NT2/D1 (cell line): ENCODE results near the gene SDC3.
A peak's percentile ranks its signal among the peaks of the same experiment; 100 is the strongest.

Experiments used
- DNase-seq: peaks from one replicate; pipeline ENCODE4 v3.0.0-alpha.2; 2011; ENCODE audit warnings: low read depth, low spot score
- H3K27me3 ChIP-seq: 2 replicates; pipeline ENCODE4 v1.6.0; 2011; ENCODE audit warnings: mild to moderate bottlenecking; ENCODE audit not compliant: insufficient read length, insufficient read depth
- H3K36me3 ChIP-seq: 2 replicates; pipeline ENCODE4 v1.6.1; 2011; ENCODE audit warnings: mild to moderate bottlenecking, low read length, mixed read lengths; ENCODE audit not compliant: insufficient read depth, insufficient read length
- H3K4me1 ChIP-seq: 2 replicates; pipeline ENCODE4 v1.5.1; 2011; ENCODE audit not compliant: insufficient read depth, insufficient read length
- H3K4me3 ChIP-seq: 2 replicates; pipeline ENCODE4 v1.5.1; 2011; ENCODE audit warnings: low read depth; ENCODE audit not compliant: insufficient read length
- H3K9ac ChIP-seq: 2 replicates; pipeline ENCODE4 v1.6.0; 2011; ENCODE audit warnings: low read depth; ENCODE audit not compliant: insufficient read length
- H3K9me3 ChIP-seq: 2 replicates; pipeline ENCODE4 v1.5.1; 2011; ENCODE audit warnings: mild to moderate bottlenecking, low read length; ENCODE audit not compliant: insufficient read depth
- SUZ12 ChIP-seq: IDR thresholded peaks from 2 replicates; pipeline ENCODE4 v1.6.1; 2011; ENCODE audit not compliant: insufficient read length, insufficient read depth; ENCODE audit errors: extremely low read depth
- YY1 ChIP-seq: IDR thresholded peaks from 2 replicates; pipeline ENCODE4 v1.6.1; 2011; ENCODE audit not compliant: insufficient read length, insufficient read depth
- ZNF274 ChIP-seq: IDR thresholded peaks from 2 replicates; pipeline ENCODE4 v1.6.1; 2011; ENCODE audit warnings: mild to moderate bottlenecking, low read depth, low read length

The SDC3 gene

GRCh38 chr1:30912224-30912623 is 3.7 kb upstream of the SDC3 start:
- Histone ChIP-seq H3K27me3 (peaks cover 13% of the 10 kb centered on the region), H3K9me3 (no peaks in the 10 kb centered on the region), H3K36me3 (no peaks in the 10 kb centered on the region), H3K4me1 (peaks cover 19% of the 10 kb centered on the region), H3K9ac (no peak overlapping the region), H3K4me3 (no peak overlapping the region)
- TF ChIP-seq YY1 (no peak), ZNF274 (no peak), SUZ12 (no peak)
- no peak for DNase-seq

- Histone ChIP-seq H3K9ac (peak overlapping the region; percentile 58), H3K27me3 (peaks cover 16% of the 10 kb centered on the region), H3K9me3 (no peaks in the 10 kb centered on the region), H3K4me3 (no peak overlapping the region), H3K36me3 (no peaks in the 10 kb centered on the region), H3K4me1 (peaks cover 25% of the 10 kb centered on the region)
- TF ChIP-seq YY1 (no peak), SUZ12 (no peak), ZNF274 (no peak)
- peak; percentile 92 for DNase-seq
Observed at GRCh38 chr1:30911059-30911954, 2.7 kb upstream of the SDC3 start.

- peaks cover 16% of the 10 kb centered on the region for H3K27me3 ChIP-seq
- peak overlapping the region; percentile 65 for H3K4me3 ChIP-seq
- H3K9me3 ChIP-seq, result no peaks in the 10 kb centered on the region
- no peaks in the 10 kb centered on the region for H3K36me3 ChIP-seq
- peak overlapping the region; percentile 87 for H3K9ac ChIP-seq
- TF ChIP-seq ZNF274, result no peak
- TF ChIP-seq SUZ12, result no peak
- no peak for TF ChIP-seq YY1
- H3K4me1 ChIP-seq, result peaks cover 40% of the 10 kb centered on the region
- no peak for DNase-seq
Observed at GRCh38 chr1:30909365-30910068, 959 bp upstream of the SDC3 start.

GRCh38 chr1:30908316-30908695 is 252 bp downstream of the SDC3 start:
- no peak overlapping the region for H3K9ac ChIP-seq
- H3K36me3 ChIP-seq, result no peaks in the 10 kb centered on the region
- no peak for DNase-seq
- peaks cover 45% of the 10 kb centered on the region for H3K4me1 ChIP-seq
- no peak overlapping the region for H3K4me3 ChIP-seq
- TF ChIP-seq YY1, result no peak
- no peak for TF ChIP-seq SUZ12
- TF ChIP-seq ZNF274, result no peak
- H3K9me3 ChIP-seq, result no peaks in the 10 kb centered on the region
- H3K27me3 ChIP-seq, result peaks cover 16% of the 10 kb centered on the region

GRCh38 chr1:30907481-30908315 is 860 bp downstream of the SDC3 start:
- DNase-seq, result no peak
- no peak for TF ChIP-seq ZNF274
- Histone ChIP-seq H3K4me1 (peaks cover 45% of the 10 kb centered on the region), H3K4me3 (peak overlapping the region; percentile 64), H3K36me3 (no peaks in the 10 kb centered on the region), H3K9ac (peak overlapping the region; percentile 76), H3K27me3 (peaks cover 16% of the 10 kb centered on the region), H3K9me3 (no peaks in the 10 kb centered on the region)

GRCh38 chr1:30906631-30907441 is 1.7 kb downstream of the SDC3 start:
- peaks cover 16% of the 10 kb centered on the region for H3K27me3 ChIP-seq
- peak overlapping the region; percentile 64 for H3K4me3 ChIP-seq
- no peaks in the 10 kb centered on the region for H3K36me3 ChIP-seq
- no peak for DNase-seq
- TF ChIP-seq ZNF274, result no peak
- no peak for TF ChIP-seq SUZ12
- TF ChIP-seq YY1, result no peak
- peak overlapping the region; percentile 76 for H3K9ac ChIP-seq
- peaks cover 52% of the 10 kb centered on the region for H3K4me1 ChIP-seq
- no peaks in the 10 kb centered on the region for H3K9me3 ChIP-seq
